EH (cell line): ENCODE measurements around the gene MYO1D.
"Not testable (repeated sequence)": the region's sequence is repeated elsewhere in the genome, so short reads cannot be mapped to it uniquely, and the experiment has no call there.

Experiments used
- DNase-seq: peaks from one replicate; pipeline ENCODE4 v3.0.0-alpha.2; 2015; ENCODE audit warnings: low read depth

Gene MYO1D

GRCh38 chr17:32461498-32461852 is 415.4 kb downstream of the MYO1D start:
- no peak for DNase-seq

GRCh38 chr17:32460054-32460453 is 416.9 kb downstream of the MYO1D start:
- DNase-seq: no peak

GRCh38 chr17:32458371-32458770 is 418.6 kb downstream of the MYO1D start:
- no peak for DNase-seq

GRCh38 chr17:32453370-32453769 is 423.6 kb downstream of the MYO1D start:
- no peak for DNase-seq

GRCh38 chr17:32452281-32452680 is 424.6 kb downstream of the MYO1D start:
- peak; percentile 21 for DNase-seq

GRCh38 chr17:32451879-32452278 is 425.0 kb downstream of the MYO1D start:
- no peak for DNase-seq

- not testable (repeated sequence) for DNase-seq
Measured at GRCh38 chr17:32450379-32450778, 426.5 kb downstream of the MYO1D start.

GRCh38 chr17:32449963-32450362 is 427.0 kb downstream of the MYO1D start:
- DNase-seq: no peak

GRCh38 chr17:32446949-32447348 is 430.0 kb downstream of the MYO1D start:
- DNase-seq: no peak

- DNase-seq: peak; percentile 28
Measured at GRCh38 chr17:32445971-32446370, 431.0 kb downstream of the MYO1D start.

GRCh38 chr17:32445497-32445896 is 431.4 kb downstream of the MYO1D start:
- DNase-seq: no peak

GRCh38 chr17:32445074-32445415 is 431.9 kb downstream of the MYO1D start:
- DNase-seq: peak; percentile 77

GRCh38 chr17:32444301-32445073 is 432.4 kb downstream of the MYO1D start, which contains the start of gene PSMD11:
Gene PSMD11 (plus strand): TSS chr17:32444510. CDS start chr17:32444524, 14 bp downstream.
- peak; percentile 96 for DNase-seq

GRCh38 chr17:32443827-32444300 is 433.1 kb downstream of the MYO1D start:
- DNase-seq: no peak
